NK-92 (cell line): ENCODE results near the gene CNTFR.
A peak's percentile ranks its signal among the peaks of the same experiment; 100 is the strongest.

Experiments used
- DNase-seq: peaks from one replicate; lab custom pipeline; 2025; ENCODE audit not compliant: unreplicated experiment; lab: John Stamatoyannopoulos, UW

The CNTFR gene

GRCh38 chr9:34620061-34620994, 30.8 kb upstream of the CNTFR start, which contains the start of gene DCTN3:
DCTN3 (minus strand) TSS chr9:34620495; CDS start chr9:34620464, 31 bp downstream.
- peak; percentile 70 for DNase-seq

GRCh38 chr9:34615132-34615531, 25.6 kb upstream of the CNTFR start:
- no peak for DNase-seq

GRCh38 chr9:34612788-34613390, 23.4 kb upstream of the CNTFR start:
- no peak for DNase-seq

GRCh38 chr9:34611811-34612787, 22.6 kb upstream of the CNTFR start, which contains the start of gene RPP25L:
RPP25L (minus strand) TSS chr9:34612097; CDS start chr9:34611296, 801 bp downstream.
- no peak for DNase-seq

- DNase-seq = no peak
Observed at GRCh38 chr9:34611251-34611810, 21.8 kb upstream of the CNTFR start.

- DNase-seq = no peak
Observed at GRCh38 chr9:34610434-34611206, 21.1 kb upstream of the CNTFR start.

GRCh38 chr9:34607331-34607730, 17.8 kb upstream of the CNTFR start:
- DNase-seq = no peak

- DNase-seq = no peak
Observed at GRCh38 chr9:34606905-34607304, 17.4 kb upstream of the CNTFR start.

GRCh38 chr9:34606190-34606589, 16.7 kb upstream of the CNTFR start:
- no peak for DNase-seq

GRCh38 chr9:34603610-34604231, 14.2 kb upstream of the CNTFR start:
- no peak for DNase-seq

- no peak for DNase-seq
Observed at GRCh38 chr9:34601937-34602573, 12.5 kb upstream of the CNTFR start.

GRCh38 chr9:34600908-34601307, 11.4 kb upstream of the CNTFR start:
- no peak for DNase-seq

- no peak for DNase-seq
Observed at GRCh38 chr9:34599546-34599945, 10.0 kb upstream of the CNTFR start.

- no peak for DNase-seq
Observed at GRCh38 chr9:34594177-34594576, 4.7 kb upstream of the CNTFR start.

- no peak for DNase-seq
Observed at GRCh38 chr9:34592895-34593601, 3.5 kb upstream of the CNTFR start.

GRCh38 chr9:34591917-34592866, 2.7 kb upstream of the CNTFR start:
- no peak for DNase-seq

- DNase-seq = no peak
Observed at GRCh38 chr9:34591248-34591916, 1.9 kb upstream of the CNTFR start.
